ENCODE measurements around the gene DUSP8.

GRCh38 chr11:1542267-1542666 lies 29.8 kb downstream of the DUSP8 start:
- TF ChIP-seq CTCF (conservative IDR thresholded peaks at IDR 0.05) (no peak), ZFX (IDR thresholded peaks at IDR 0.05) (no peak)

All from C4-2B (cell line).